ENCODE measurements around the gene DLGAP1. TPM values are rescaled to one million over a fixed set of nuclear protein-coding genes. Genes with fewer than 3 reads are reported as not detected.

DLGAP1 gene
- total RNA-seq, 1 donor from 2014 or later = 7.7 TPM

DNA sequence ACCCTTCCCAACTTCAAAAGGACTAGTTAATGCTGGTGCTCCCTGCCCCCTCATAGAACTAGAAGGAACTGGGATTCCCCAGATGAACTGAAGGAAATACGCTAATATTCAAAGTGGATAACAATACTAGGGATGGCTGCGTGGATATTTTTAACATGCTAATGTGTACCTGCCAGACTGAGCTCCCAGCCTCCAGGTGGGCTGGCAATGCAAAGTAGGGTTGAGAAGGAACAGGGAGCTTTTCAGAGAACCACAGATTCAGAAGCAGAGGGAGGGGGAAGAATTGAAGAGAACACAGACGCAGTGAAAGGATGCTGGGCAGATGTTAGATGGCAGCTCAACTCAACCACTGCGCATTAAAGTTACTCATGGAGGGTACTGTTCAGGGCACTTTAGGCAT, 650.8 kb downstream of the DLGAP1 start:
- H3K36me3 Mint-ChIP-seq (ENCODE audit: low read depth) = no peaks in the 10 kb centered on the region
- no peak for DNase-seq (ENCODE audit: low spot score)
- no peak overlapping the region for H3K4me3 Mint-ChIP-seq (ENCODE audit: unreplicated experiment)
- no peaks in the 10 kb centered on the region for H3K9me3 Mint-ChIP-seq (ENCODE audit: low read depth)
- no peaks in the 10 kb centered on the region for H3K4me1 Mint-ChIP-seq (ENCODE audit: low read depth)
- no peaks in the 10 kb centered on the region for H3K27me3 Mint-ChIP-seq (ENCODE audit: low read depth)
- H3K27ac Mint-ChIP-seq (ENCODE audit: unreplicated experiment) = no peak overlapping the region
- TF ChIP-seq, protein P1, sequence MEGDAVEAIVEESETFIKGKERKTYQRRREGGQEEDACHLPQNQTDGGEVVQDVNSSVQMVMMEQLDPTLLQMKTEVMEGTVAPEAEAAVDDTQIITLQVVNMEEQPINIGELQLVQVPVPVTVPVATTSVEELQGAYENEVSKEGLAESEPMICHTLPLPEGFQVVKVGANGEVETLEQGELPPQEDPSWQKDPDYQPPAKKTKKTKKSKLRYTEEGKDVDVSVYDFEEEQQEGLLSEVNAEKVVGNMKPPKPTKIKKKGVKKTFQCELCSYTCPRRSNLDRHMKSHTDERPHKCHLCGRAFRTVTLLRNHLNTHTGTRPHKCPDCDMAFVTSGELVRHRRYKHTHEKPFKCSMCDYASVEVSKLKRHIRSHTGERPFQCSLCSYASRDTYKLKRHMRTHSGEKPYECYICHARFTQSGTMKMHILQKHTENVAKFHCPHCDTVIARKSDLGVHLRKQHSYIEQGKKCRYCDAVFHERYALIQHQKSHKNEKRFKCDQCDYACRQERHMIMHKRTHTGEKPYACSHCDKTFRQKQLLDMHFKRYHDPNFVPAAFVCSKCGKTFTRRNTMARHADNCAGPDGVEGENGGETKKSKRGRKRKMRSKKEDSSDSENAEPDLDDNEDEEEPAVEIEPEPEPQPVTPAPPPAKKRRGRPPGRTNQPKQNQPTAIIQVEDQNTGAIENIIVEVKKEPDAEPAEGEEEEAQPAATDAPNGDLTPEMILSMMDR (IDR thresholded peaks at IDR 0.05) = no peak

DNA sequence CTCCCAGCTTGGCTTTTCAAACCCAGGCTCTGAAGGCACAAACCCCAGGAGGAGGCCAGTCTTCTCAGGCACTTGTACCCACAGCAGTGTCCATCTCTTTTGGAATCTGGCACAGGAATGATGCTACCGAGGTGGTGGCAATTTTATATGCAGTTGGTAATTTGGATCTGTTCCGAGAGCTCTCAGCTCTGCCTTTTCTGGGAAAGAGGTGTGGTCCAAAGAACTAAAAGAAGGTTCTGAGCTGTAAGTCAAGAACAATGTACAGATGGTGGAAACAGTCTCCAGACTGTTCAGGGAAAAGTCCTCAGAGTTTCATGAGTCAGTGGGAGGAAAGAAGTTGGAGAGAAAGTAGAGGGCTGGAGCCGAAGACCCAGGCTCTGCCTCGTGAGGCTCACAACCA, 651.8 kb downstream of the DLGAP1 start:
- no peak for DNase-seq (ENCODE audit: low spot score)
- H3K36me3 Mint-ChIP-seq (ENCODE audit: low read depth) = no peaks in the 10 kb centered on the region
- H3K4me1 Mint-ChIP-seq (ENCODE audit: low read depth) = no peaks in the 10 kb centered on the region
- H3K27ac Mint-ChIP-seq (ENCODE audit: unreplicated experiment) = no peak overlapping the region
- H3K9me3 Mint-ChIP-seq (ENCODE audit: low read depth) = no peaks in the 10 kb centered on the region
- TF ChIP-seq, protein P1 (IDR thresholded peaks at IDR 0.05) = no peak
- H3K4me3 Mint-ChIP-seq (ENCODE audit: unreplicated experiment) = no peak overlapping the region
- H3K27me3 Mint-ChIP-seq (ENCODE audit: low read depth) = no peaks in the 10 kb centered on the region

DNA sequence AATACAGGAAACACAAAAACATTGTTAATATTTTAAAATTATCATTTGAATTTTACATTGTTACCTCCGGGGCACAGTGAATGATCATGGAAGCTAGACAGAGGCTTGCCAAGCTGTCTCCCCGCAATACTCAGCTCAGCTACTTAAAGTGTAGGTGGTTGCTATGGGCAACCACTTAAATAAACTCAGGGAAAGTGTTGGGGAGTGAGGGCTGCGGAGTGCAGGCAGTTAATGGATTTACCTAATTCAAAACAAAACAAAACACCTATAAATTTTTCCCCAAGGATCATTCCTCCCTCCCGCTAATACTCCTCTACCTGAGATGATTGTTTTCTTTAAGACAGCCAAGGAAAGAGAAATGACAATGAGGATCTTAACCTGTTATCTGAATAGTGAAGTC, 655.6 kb downstream of the DLGAP1 start:
- DNase-seq (ENCODE audit: low spot score) = no peak
- TF ChIP-seq, protein P1 (IDR thresholded peaks at IDR 0.05) = no peak
- Mint-ChIP-seq H3K9me3 (ENCODE audit: low read depth) (no peaks in the 10 kb centered on the region), H3K27ac (ENCODE audit: unreplicated experiment) (no peak overlapping the region), H3K36me3 (ENCODE audit: low read depth) (no peaks in the 10 kb centered on the region), H3K4me1 (ENCODE audit: low read depth) (peaks cover 6% of the 10 kb centered on the region), H3K4me3 (ENCODE audit: unreplicated experiment) (no peak overlapping the region), H3K27me3 (ENCODE audit: low read depth) (no peaks in the 10 kb centered on the region)

DNA sequence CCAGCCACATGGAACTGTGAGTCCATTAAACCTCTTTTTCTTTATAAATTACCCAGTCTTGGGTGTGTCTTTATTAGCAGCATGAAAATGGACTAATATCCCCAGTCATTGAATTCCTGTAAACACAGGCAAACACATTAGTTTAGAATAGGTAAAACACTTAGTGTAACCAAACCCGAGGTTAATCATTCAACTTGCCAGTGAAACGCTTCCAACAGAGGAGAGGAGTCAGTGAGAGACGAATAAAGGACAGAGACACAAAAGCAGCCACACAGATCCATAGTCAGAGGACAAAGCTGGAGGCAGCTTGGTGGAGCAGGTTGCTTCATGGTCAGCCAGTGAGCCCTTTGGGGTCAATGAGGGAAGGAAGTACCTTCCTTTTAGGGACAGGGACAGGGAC, 657.1 kb downstream of the DLGAP1 start:
- DNase-seq (ENCODE audit: low spot score) = no peak
- Mint-ChIP-seq H3K27me3 (ENCODE audit: low read depth) (no peaks in the 10 kb centered on the region), H3K4me3 (ENCODE audit: unreplicated experiment) (no peak overlapping the region), H3K9me3 (ENCODE audit: low read depth) (no peaks in the 10 kb centered on the region), H3K4me1 (ENCODE audit: low read depth) (peaks cover 8% of the 10 kb centered on the region), H3K36me3 (ENCODE audit: low read depth) (no peaks in the 10 kb centered on the region), H3K27ac (ENCODE audit: unreplicated experiment) (no peak overlapping the region)
- TF ChIP-seq, protein P1 (IDR thresholded peaks at IDR 0.05) = no peak

DNA sequence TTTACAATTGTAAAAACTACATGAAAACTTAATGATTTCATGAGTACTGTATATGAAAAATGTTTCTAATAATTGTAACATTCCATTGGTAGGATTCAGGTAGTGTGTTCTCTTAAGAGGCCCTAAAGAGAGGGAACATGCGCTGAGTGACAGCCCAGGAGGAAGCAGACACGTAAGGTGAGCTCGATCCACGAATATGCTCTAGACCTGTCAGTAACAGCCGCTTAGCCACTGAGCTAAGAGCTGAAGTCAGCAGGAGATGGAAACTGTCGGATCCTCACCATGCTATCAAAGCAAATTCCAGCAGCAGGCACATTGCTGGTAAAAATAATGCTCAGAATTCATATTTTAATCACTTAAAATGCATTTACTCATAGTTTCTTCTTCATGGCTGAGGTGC, 658.7 kb downstream of the DLGAP1 start:
- no peaks in the 10 kb centered on the region for H3K9me3 Mint-ChIP-seq (ENCODE audit: low read depth)
- H3K27me3 Mint-ChIP-seq (ENCODE audit: low read depth) = no peaks in the 10 kb centered on the region
- peaks cover 8% of the 10 kb centered on the region for H3K4me1 Mint-ChIP-seq (ENCODE audit: low read depth)
- no peak for DNase-seq (ENCODE audit: low spot score)
- TF ChIP-seq, protein P1 (IDR thresholded peaks at IDR 0.05) = no peak
- no peak overlapping the region for H3K4me3 Mint-ChIP-seq (ENCODE audit: unreplicated experiment)
- no peaks in the 10 kb centered on the region for H3K36me3 Mint-ChIP-seq (ENCODE audit: low read depth)
- no peak overlapping the region for H3K27ac Mint-ChIP-seq (ENCODE audit: unreplicated experiment)
